Epithelial cell of esophagus (primary cell): ENCODE results near the gene LAMTOR2.

Experiments used
- DNase-seq: peaks from one replicate; pipeline ENCODE4 v3.0.0; 2010; ENCODE audit warnings: low read depth
- H3K4me3 ChIP-seq: 2 replicates; pipeline ENCODE4 v1.5.1; 2011; ENCODE audit warnings: mild to moderate bottlenecking, low read length, control low read depth
- TF ChIP-seq, protein P1 (sequence below): IDR thresholded peaks from 2 replicates; pipeline ENCODE4 v1.5.1; 2011; ENCODE audit warnings: low read depth, mild to moderate bottlenecking, low read length, control low read depth, inconsistent platforms; ENCODE audit not compliant: insufficient read depth; ENCODE audit errors: missing control alignments

LAMTOR2 gene

DNA sequence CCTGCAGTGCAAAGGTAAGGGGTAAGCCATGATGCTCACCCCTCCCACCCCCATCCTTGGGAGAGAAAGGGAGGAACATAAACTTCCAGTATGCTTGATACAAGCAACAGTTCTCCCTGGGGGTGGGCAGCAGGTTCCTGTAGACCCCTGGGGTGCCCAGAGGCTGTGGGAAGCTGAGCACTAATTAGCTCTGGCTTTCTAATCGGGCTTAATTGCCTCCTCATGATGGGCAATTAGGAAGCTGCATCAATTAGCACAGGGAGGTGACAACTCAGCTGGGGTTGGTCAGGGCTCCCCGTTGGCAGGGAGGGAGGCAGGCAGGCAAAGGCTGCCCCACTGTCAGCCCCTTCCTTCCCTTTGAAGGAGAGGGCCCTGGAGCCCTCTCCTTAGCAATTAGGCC, 44.2 kb downstream of the LAMTOR2 start:
- no peak overlapping the region for H3K4me3 ChIP-seq
- TF ChIP-seq, protein P1, sequence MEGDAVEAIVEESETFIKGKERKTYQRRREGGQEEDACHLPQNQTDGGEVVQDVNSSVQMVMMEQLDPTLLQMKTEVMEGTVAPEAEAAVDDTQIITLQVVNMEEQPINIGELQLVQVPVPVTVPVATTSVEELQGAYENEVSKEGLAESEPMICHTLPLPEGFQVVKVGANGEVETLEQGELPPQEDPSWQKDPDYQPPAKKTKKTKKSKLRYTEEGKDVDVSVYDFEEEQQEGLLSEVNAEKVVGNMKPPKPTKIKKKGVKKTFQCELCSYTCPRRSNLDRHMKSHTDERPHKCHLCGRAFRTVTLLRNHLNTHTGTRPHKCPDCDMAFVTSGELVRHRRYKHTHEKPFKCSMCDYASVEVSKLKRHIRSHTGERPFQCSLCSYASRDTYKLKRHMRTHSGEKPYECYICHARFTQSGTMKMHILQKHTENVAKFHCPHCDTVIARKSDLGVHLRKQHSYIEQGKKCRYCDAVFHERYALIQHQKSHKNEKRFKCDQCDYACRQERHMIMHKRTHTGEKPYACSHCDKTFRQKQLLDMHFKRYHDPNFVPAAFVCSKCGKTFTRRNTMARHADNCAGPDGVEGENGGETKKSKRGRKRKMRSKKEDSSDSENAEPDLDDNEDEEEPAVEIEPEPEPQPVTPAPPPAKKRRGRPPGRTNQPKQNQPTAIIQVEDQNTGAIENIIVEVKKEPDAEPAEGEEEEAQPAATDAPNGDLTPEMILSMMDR, result no peak
- no peak for DNase-seq

DNA sequence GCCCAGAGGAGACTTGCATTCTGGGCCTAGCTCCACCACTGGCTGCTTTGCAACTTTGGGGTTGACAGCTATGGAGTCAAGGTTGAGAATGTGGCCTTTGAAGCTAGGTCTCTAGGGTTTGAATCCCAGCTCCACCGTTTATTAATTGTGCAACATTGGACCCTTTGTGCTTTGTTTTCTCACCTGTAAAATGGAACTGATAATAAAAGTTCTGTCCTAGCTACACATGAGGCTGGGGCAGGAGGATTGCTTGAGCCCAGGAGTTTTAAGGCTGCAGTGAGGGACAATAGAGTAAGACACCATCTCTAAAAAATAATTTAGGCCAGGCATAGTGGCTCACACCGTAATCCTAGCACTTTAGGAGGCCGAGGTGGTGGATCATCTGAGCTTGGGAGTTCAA, 44.7 kb downstream of the LAMTOR2 start:
- H3K4me3 ChIP-seq, result no peak overlapping the region
- TF ChIP-seq, protein P1, result no peak
- no peak for DNase-seq

DNA sequence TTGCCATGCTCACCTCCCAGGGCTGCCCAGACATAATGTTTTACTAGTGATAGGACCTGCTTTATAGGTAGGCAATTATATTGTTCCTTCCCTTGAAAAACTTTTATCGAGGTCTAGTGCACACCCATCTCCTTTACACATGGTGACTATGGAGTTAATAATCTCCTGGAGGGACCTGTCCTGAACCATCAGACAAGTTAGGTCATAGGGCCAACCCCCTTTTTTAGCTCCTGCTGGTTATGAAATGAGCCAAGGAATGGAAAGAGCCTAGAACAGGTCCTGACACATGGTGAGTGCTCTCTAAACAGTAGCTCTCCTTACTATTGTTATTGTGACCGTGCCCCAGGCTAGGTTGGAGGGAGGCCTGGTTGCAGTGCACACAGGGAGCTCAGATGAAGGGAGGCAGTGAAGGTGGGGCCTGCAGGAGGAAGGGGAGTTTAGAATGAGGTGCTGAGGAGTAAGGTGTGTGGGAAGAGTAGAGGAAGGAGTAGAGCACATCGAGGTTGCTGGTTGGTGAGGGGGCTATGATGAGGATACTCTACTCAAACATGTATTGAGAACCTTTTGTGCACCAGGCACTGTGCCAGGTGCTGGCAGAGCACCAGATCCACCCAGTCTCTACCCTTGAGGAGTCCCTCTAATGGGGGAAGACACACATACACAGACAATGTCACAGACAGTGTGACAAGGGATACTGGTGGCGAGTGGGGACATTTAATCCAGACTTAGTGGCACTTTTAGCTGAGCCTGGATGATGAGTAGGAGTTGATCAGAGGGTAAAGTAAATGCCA, 45.8 kb downstream of the LAMTOR2 start:
- no peak overlapping the region for H3K4me3 ChIP-seq
- DNase-seq, result peak; percentile 64
- TF ChIP-seq, protein P1, result no peak

DNA sequence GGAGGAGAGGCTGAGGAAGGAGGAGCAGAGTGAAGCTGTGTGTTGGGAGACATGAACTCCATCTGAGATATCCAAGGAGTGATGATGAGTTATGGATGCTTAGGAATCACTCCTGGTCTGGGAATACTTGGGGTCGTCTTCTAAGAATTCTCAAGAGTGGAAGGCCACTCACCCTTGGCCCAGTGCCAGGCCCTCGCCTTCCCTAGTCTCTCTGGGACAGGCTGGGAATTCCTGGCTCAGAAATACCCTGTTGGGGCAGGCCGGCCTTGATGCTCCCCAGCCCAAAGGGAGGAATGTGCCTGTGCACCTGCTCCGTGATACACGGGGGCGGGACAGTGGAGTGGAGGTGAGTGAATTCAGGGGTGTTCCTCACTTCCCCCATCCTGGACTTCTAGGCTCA, 47.3 kb downstream of the LAMTOR2 start:
- DNase-seq, result no peak
- H3K4me3 ChIP-seq, result no peak overlapping the region
- TF ChIP-seq, protein P1, result no peak

DNA sequence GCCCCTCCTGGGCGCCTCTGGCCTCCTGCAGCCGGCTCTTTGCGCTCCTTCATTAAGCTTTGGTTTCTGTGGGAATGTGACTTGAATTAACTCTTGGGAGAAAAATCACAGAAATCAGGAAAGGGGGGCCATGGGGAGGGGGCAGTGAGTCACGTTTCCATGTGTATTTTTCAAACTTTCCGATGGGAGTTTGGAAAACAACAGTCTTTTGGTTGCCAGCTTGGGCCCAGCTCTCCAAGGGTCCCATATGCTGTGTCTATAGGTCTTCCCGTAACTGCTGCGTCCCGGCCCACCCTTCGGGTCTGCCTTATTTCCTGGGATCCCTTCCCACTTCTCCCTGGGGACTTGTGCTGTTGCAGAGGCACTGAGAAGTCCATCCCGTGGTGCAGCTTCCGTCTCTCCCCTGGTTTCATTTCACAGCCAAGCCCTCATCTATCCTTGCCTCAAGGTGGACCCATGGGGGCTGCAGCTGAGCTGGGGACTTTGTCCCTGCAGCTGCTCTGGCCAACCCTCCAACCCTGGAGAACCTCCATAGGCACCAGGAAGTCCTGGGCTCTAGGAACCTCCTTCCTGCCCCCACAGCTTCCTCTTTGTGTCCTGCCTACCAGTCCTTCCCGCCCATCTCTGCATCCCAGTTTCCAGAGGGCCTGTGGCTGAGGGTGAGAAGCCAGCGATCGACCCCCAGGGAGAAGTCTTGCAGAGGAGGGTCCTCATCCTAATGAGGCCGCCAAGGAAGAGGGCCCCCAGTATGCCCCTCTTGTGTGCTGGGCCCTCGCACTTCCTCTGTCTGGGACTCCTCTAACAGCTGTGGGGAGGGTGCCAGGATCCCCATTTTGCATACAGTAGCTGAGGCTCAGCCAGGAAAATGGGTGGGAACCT, 48.3 kb downstream of the LAMTOR2 start:
- no peak overlapping the region for H3K4me3 ChIP-seq
- TF ChIP-seq, protein P1, result no peak
- no peak for DNase-seq

DNA sequence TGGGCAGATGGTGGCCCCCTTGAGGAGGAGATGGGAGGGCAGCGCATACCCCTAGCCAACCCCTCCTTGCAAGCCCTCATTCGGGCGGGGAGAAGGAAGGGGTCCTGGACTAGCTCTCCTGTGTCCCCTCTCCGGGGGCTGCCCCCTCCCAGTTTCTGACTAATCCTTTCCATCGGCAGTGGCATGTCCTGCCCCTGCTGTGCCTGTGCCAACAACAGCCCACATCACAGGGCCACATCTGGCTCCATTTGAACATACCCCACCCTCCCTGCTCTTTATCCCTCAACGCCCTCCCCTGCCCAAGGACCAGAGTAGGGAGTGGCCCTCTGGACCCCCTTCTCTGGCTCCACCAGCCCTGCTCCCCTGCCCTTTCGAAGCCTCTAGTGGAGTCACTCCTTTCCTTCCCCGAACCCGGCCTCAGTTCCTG, 49.0 kb downstream of the LAMTOR2 start:
- peak; percentile 53 for DNase-seq
- TF ChIP-seq, protein P1, result no peak
- peak overlapping the region; percentile 21 for H3K4me3 ChIP-seq
